Measurements from ENCODE around the gene MYBBP1A.

Gene MYBBP1A

DNA sequence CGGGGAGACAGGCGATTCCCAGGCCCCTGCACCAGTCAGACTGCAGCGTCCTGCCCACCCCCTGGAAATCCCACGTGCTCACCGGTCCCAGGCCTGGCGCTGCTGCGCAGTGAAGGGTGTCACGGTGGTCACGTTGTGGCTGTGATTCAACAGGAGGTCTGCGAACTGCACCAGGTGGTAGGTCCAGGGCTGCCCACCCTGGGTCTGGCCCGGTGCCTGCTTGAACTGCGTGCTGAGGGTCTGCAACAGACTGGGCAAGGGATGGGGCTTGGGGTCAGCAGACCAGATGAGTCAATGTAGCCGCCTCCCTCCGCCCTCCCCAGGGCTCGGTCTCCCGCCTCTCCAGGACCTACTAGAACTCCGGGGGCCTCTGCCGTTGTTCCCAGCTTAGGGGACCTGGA, 7.1 kb downstream of the MYBBP1A start:
- DNase-seq (ENCODE audit: low read depth), result no peak

GRCh38 chr17:4547118-4547906, 7.9 kb downstream of the MYBBP1A start:
- no peak for DNase-seq (ENCODE audit: low read depth)

GRCh38 chr17:4545217-4545951, 9.8 kb downstream of the MYBBP1A start:
- DNase-seq (ENCODE audit: low read depth), result no peak

- DNase-seq (ENCODE audit: low read depth), result no peak
Measured at GRCh38 chr17:4544951-4545216, 10.3 kb downstream of the MYBBP1A start.

GRCh38 chr17:4544135-4544950, 10.8 kb downstream of the MYBBP1A start:
- DNase-seq (ENCODE audit: low read depth), result no peak

DNA sequence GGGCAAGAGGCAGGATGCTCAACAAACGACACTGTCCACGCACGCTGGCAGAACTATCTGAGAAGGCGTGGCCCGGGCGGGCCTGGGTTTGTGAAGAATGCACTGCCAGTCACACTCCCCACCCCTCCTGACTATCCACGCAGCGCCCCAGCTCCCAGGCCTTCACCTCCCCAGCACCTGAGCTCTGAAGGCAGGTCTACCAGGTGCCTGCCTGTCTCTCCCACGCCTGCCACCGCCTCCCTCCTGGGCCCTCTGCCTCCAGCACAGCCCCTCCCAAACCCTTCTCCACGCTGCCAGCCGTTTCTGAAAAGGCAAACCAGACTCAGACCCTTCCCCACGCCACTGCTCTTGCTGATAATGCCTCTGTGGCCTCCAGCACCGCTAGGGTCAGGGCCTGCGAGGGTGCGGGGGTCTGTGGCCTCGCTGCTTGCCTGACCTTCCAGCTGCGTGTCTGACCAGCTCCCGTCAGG, 11.6 kb downstream of the MYBBP1A start:
- no peak for DNase-seq (ENCODE audit: low read depth)

- DNase-seq (ENCODE audit: low read depth), result no peak
Measured at GRCh38 chr17:4542726-4543191, 12.4 kb downstream of the MYBBP1A start.

GRCh38 chr17:4542003-4542725, 13.0 kb downstream of the MYBBP1A start:
- no peak for DNase-seq (ENCODE audit: low read depth)

GRCh38 chr17:4541328-4542002, 13.7 kb downstream of the MYBBP1A start:
- no peak for DNase-seq (ENCODE audit: low read depth)

DNA sequence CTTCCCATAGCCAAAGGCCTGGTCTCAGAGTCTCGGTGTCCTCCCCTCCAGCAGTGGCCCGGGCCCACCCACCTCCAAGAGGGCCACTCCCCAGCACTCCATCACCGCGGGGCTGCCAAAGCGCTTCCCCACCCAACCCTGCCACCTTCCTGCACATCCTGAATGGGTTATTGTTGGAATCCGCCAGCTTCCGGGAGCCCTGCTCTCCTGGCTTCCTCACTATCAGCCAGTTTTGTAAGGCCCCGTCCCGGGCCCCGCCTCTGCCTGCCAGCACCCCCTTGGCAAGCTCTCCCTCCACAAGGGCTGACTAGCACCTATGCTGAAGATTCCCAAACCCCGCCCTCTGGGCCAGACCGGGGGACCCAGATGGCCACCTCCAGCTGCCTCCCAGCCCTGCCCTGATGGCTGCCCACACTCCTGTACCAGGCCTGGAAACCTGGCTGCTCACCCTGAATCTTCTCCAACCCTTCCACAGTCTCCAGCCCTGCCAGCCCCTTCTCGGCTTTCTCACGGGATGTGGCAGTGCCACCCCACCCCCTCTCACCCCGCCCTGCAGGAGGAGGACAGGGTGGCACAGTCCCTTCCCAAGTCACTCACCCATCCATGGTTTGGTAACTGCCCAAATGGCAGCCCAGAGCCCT, 14.4 kb downstream of the MYBBP1A start:
- DNase-seq (ENCODE audit: low read depth), result no peak

GRCh38 chr17:4540224-4540651, 14.9 kb downstream of the MYBBP1A start:
- no peak for DNase-seq (ENCODE audit: low read depth)

DNA sequence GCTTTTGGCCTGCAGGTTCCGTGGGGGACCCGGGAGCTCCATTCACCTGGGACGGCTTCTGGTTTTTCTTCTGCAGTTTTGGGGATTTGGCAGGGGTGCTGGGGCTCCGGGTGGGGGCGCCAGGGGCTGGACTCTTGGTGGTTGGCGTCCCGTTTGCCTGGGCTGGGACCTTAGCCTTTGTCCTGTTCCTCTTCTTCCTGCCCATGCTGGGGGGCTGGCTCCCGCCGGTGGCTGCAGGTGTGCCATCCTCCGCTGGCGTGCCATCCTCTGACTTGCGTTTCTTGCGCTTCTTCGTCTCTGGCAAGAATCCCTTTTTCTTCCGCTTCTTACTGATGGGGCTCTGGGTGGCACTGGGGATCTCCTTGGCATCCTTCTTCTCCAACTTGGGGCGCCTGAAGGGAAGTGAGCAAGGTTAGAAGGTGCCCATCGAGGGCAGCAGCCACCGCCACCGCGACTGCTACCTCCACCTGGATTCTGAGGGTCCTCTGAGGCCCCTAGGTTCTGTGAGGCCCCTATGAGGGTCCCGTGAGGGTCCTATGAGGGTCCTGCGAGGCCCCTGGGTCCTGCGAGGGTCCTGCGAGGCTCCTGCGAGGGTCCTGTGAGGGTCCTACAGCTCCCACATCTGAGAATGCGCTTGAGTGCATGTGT, 15.5 kb downstream of the MYBBP1A start:
- no peak for DNase-seq (ENCODE audit: low read depth)

DNA sequence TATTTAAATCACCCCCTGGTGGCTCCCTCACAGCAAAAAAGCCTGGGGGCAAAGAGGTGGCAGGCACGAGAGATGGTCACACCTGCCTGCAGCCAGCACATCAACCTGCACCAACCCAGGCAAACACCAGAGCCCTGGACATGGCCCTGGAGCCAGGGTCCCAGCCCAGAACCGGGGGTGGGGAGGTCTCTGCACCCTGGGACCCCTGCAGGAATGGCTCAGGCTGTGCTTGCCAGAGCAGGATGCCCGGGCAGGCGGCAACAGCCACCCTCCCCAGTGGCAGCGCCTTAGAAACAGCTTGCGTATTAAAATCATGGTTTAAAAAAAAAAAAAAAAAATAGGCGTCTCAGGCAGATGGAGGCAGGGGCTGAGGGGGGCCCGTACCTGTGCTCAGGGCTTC, 16.2 kb downstream of the MYBBP1A start:
- DNase-seq (ENCODE audit: low read depth), result no peak

DNA sequence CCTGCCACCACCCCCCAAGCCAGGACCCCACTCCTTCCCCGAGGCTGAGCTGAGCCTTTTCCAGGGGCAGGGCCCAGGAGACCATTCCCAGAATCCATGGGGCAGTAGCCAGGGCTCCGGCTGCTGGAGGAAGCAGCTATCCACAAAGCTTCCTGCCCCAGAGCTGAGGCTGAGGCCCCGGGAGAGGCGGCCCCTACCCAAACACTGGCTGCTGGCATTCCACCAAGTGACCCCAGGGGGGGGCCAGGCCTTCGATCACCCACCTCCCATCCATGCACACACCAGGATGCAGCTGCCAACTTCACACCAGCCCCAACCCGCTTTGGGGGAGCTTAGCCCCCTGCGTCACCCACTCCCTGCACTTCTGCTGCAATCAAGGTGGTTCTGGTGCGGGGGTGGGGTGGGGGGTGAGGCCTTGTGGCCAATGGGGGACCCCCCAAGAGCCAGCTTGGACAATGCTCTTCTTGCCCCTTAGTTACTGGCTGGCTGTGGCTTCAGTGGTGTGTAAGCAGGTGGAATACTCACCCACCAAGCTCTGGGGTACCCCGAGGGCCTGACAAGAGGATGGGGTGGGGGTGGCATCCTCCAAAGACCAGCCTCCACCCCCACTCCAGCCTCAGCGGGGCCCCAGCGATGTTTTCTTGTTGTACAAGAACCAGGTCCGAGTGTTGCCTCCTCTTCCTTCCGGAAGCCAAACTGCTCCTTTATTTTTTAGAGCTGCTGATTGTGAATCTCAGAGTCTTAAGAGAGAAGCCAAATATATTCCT, 16.8 kb downstream of the MYBBP1A start:
- no peak for DNase-seq (ENCODE audit: low read depth)

DNA sequence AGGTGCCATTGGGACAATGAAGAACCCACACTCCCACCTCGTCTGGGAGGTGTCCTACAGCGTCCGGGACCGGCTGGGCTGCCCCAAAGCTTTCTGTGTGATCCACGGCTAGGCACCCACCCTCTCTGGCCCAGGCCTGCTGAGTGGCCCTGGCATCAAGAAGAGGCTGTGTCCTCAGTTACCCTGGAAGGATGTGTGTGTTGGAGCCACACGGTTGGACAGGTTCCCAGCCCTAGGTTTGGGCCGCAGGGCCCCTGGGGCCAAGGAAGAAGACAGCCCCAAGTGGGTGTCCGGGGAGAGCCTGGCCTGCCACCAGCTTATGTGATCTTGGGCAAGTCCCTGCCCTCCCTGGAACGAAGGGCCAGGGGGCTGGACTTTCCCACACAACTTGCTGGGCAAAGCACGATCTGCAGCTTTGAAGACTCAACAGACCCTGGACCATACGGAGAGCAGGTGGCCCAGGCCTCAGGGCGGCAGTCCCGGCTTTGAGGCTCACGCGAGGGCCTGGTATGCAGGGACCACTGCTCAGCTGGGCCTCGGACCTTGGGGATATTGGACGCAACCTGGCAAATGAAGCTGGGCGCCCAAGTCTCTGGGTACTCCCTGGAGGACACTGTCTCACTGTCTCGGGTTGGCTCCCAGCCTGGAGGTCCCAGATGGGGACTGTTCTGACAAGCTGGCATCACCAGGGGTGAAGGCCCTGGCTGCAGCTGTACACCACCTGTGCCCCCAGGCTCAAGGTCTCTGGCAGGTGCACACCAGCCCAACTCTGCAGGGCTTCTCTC, 17.5 kb downstream of the MYBBP1A start:
- DNase-seq (ENCODE audit: low read depth), result no peak

DNA sequence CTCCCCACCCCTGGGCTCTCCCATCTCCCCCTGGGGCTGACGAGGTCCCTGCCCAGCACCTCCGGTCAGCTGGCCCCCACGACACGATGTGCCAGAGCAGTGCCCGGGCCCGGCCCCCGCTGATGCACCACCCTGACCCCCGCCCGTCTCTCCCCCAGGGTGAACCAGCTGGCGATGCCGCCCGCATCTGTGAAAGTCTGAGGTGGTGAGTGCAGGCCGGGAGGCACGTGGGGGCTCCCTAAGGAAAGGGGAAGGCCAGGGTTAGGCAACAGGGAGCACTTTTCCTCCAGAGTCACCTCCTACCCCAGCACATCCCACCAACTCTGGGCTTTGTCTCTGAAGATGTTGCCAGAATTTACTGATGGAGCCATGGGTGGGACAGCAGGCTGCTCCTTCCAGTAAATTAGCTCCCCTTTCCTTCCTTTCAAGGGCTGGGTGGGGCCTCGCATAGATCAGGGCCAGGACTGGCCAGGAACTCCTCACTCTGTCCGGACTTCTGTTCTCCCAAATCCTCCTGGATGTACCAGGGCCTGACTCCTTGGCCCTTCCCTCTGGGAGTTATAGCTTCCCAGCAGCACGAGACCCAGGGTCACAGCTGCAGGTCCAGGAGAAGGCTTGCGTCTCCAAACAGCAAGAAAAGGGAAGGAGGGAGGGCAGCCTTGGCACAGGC, 18.3 kb downstream of the MYBBP1A start:
- DNase-seq (ENCODE audit: low read depth), result no peak

DNA sequence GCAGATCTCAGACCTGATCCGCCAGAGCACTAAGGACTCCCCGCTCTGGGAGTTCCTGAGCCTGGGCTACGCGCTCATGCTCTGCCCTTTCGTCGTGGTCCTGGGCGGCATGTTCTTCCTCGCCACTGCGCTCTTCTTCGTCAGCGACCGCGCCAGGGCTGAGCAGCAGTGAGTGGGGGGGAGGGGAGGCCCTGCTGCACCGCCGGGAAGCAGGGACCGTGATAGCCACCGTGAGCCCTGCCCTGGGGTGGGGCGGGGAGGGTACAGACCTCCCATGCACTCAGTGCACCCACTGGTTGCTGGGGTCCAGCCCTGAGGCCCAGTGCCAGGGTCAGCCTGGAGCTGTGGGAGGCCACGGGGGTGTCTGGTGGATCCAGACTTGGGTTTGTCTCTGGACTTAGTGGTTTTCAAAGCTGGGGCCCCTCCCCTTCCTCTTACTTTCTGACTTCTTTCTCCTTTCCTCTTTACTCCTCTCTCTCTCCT, 18.9 kb downstream of the MYBBP1A start:
- no peak for DNase-seq (ENCODE audit: low read depth)

DNA sequence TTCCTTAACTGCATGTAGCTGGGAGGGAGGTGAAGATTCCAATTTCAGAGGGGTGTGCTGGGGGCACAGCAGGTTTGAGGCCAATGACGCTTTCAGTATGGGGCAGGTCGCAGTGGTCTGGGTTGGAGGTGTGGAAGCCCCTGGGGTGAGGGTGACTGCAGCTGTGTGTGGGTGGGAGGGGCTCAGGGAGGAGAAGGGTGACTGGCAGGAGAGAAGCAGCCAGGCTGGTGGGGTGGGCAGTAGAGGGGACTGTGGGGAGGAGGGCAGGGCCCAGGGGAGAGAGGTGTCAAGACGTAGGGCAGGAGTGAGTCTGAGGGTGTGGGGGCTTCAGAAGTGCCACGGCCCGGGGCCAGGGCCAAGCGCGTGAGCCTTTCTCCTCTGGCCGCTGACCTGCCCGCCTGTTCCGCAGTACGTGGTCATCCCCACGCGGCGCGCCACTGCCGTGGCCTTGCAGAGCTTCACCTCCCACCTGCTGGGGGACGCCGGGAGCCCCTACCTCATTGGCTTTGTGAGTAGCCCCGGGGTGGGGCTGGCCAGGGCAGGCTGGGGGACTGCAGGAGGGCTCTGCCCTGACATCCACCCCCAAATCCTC, 19.4 kb downstream of the MYBBP1A start:
- DNase-seq (ENCODE audit: low read depth), result no peak

All from ELR (cell line).